NCI-H2227 (cell line): Measurements from ENCODE around the gene FGF11.

Experiments used
- DNase-seq: peaks from one replicate; lab custom pipeline; 2025; ENCODE audit not compliant: unreplicated experiment; lab: John Stamatoyannopoulos, UW

The FGF11 gene

DNA sequence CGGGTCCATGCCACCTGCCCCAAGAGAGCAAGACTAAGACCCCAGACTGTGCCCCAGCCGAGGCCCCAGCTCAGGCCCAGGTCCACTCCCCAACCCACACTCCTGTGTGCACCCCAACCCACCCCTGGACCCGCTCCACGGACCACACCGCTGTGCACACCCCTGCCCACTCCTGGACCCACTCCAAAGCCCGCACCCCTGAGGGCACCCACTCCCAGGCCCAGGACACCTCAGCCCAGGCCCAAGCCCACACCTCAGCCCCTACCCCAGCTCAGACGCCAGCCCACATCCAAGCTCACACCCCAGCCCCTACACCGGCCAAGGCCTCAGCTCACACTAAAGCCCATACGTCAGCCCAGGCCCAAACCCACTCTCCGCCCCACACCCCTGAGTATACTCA, 9.6 kb upstream of the FGF11 start:
- no peak for DNase-seq

DNA sequence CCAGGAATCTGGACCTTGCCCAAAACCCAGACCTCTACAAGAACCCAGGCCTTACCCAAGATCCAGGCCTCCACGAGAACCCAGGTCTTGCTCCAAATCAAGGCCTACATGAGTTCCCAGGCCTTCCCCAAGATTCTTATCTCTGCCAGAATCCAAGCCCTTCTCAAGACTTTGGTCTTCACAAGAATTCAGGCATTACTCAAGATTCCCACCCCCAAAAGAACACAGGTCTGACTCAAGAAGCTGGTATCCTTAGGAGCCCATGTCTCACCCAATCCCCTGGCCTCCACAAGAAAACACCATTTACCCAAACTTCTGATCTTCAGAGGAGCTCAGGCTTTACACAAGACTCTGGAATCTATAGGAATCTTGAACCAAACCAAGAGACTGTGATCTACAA, 8.1 kb upstream of the FGF11 start:
- DNase-seq: no peak

DNA sequence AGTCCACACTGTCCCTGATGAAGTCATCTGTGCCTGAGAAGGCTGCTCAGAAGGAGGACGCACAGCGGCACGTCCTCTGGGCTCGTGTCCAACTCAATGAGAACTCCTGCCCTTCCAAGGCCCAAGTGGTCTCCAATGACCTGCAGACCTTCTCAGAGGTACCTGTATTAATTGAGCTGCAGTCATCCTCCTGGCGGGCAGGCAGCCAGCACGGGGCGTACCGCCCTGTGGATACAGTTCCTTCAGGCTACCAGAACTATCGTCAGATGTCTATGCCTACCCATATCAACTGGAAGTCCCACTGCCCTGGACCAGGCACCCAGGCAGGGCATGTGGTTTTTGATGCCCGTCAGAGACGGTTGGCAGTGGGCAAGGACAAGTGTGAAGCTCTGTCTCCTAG, 7.0 kb upstream of the FGF11 start:
- no peak for DNase-seq

DNA sequence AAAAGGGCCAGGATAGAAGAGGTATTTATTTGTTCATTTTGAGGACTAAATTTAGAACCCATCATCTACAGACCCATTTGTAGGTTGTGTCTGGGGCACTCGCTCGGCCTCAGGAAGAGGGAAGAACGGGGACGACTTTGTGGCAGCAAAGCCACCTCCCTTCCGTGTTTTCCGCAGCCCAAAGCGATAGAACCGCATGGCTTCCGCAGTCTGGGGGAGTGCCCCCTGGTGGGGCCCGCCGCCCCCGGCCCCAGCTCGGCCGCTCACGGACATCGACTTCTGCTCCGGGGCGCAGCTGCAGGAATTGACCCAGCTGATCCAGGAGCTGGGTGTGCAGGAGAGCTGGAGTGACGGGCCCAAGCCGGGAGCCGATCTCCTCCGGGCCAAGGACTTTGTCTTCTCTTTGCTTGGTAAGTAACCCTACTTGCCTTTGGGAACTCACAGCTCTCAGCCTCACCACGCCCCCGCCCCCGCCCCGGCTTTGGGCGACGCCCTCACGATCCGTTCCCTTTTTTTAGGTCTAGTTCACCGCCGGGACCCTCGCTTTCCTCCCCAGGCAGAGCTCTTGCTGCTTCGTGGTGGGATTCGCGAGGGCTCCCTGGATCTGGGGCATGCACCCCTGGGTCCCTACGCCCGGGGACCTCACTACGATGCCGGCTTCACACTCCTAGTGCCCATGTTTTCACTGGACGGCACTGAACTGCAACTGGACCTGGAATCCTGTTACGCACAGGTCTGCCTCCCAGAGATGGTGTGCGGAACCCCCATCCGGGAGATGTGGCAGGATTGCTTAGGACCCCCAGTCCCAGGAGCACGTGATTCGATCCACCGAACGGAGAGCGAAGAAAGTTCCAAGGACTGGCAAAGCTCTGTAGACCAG, 3.4 kb upstream of the FGF11 start:
- DNase-seq: no peak

DNA sequence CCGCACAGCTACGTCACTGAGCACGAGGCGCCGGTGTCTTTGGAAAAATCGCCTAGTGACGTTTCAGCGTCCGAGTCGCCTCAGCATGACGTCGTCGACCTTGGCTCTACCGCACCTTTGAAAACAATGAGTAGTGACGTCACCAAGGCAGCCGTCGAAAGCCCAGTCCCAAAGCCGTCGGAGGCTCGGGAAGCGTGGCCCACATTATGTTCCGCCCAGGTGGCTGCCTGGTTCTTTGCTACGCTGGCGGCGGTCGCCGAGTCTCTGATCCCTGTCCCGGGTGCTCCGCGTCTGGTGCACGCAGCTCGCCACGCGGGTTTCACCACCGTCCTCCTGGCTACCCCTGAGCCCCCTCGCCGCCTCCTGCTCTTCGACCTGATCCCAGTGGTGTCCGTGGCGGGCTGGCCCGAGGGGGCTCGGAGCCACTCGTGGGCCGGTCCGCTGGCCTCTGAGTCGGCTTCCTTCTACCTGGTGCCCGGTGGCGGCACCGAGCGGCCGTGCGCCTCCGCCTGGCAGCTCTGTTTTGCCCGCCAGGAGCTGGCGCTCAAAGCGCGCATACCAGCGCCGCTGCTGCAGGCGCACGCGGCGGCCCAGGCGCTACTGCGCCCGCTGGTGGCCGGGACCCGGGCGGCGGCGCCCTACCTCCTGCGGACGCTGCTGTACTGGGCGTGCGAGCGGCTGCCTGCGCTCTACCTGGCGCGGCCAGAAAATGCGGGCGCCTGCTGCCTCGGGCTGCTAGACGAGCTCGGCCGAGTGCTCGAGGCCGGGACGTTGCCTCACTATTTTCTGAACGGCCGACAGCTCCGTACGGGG, 2.5 kb upstream of the FGF11 start:
- peak; percentile 81 for DNase-seq

DNA sequence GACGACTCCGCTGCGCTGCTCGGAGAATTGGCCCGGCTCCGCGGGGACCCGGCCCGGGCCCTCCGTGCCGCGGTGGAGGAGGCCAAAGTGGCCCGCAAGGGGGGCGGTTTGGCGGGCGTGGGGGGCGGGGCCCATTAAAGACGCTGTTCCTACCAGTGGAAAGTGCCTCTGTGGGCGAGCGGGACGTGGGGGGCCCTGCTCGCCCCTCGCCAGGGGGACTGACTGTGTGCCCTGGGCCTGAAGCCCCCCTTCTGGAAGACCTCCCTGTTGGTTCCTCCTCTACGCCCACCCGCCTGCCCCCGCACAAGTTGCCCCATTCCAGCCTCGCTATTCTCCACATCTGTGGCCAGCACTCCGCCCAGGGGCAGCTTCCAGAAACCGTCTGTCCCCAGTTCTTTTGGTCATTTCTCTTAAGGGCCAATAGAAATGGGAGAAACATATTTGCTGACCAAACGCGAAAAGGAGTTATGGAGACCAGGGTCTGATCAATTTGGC, 1.9 kb upstream of the FGF11 start:
- peak; percentile 44 for DNase-seq

DNA sequence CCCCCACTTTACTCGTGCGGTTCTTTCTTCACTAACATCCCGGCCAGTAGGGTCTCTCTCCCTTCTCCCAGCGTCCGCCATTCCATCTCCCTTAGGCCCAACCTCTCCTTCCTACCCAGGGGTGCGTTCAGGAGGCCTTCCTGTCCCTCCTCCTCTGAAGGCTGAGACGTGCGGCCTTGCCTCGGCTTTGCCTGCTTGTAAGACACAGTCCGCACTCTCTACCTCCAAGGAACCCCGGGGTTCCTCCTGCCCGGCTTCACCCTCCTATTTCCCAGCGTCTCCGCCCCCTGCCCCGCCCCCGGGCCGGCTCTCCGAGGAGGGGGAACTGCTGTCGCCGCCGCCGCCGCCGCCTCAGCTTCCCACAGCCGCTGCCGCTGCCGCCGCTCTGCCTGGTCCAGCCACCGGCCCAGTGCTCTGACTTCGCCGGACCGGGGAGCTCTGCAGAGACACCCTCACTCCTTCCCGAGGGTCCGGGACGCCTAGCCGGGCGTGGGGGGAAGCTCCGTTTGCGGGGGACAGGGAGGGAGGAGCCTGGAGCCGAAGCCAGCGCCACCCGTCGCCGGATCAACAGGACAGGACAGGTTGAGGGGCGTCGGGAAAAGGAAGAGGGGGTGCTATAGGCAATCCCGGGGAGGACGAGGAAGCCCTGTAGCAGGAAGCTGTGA, 1.2 kb upstream of the FGF11 start:
- peak; percentile 72 for DNase-seq

DNA sequence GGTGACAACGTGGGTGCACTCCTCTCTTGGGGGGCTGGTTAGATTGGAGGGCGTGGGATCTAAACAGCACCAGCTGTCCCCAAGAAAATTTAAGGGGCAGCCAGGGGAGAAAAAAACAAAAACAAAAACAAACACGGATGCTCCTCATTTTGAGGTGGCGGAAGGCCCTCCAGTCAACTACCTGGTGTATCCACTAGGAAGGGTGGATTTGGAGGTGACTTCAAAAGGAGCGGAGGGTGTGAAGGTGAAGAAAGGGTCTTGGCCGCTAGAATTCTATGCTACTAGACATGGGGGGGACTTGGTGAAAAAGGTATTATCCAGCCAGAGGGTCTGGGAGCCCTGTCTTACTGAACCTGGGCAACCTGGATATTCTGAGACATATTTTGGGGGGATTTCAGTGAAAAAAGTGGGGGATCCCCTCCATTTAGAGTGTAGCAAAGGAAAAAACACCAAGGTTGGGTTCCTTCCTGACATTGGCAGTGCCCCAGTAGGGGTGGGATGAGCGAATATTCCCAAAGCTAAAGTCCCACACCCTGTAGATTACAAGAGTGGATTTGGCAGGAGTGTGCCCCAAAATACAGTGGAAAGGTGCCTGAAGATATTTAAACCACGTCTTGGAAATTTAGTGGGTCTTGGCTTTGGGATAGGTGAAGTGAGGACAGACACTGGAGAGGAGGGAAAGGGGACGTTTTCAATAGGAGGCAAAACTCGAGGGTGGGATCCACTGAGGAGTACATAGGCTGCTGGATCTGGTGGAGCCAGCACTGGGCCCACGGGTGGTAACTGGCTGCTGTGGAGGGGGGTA, 454 bp upstream of the FGF11 start:
- no peak for DNase-seq

DNA sequence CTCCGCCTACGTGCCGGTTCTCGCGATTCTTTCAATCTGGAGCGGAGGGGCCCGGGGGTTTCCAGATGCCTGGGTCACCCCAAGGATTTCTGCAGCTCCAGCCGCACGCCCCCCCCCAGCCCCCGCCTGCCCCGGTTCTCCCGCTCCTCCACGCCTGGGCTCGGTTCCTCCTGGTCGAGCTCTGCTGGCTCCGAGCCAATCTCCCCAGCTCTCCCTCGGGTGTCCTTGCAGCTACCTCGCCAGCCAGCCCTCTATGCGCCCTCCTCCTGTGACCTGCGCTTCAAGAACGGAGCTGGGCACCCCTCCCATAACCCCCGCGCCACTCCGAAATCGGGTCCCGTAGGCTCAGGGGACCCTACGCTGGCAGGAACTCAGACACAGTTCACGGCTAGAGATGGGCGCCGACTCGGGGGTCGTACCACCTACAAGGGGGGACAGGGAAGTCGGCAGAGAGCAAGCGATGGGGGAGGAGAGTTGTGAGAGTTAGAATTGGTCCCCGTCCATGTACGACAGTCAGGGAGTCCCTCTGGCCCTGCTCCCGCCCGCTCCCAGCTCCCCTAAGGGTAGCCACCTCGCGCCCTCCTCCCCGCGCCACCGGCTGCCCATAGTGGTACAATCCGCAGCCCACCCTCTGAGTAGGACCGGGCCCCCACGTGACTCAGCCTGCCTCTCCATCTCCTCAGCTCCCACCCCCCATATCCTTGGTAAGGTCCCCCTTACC, 961 bp downstream of the FGF11 start:
- peak; percentile 70 for DNase-seq

DNA sequence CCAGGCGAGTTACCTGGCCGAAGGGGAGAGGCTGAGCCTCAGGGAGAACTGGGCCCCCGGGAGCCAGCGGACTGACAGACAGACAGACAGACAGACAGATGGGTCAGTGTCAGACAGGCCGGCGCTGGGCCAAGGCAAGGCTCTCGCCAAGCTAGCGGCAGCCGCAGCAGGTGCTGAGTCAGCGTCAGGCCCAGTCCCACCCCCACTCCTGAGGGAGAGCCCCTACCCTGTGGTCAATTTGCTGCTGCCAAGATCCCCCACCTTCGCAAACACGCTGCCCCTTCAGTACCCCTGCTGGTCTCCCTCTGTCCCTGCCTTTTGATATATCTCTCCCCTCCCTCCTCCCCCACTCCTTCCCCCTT, 1.5 kb downstream of the FGF11 start:
- DNase-seq: peak; percentile 65

DNA sequence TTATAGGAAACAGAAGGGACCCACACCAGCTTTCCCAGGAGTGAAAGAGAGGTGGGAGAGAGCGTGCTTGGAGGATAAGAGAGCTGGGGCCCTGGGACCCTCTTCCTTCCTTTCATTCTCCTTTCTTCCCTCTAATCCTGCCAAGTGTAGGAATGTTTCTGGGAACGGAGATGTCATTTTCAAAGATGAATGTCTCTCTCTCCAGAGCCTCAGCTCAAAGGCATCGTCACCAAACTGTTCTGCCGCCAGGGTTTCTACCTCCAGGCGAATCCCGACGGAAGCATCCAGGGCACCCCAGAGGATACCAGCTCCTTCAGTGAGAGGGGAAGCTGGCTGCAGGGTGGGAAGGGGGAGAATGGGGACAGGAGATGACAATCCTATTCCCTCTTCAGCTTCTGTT, 2.0 kb downstream of the FGF11 start:
- no peak for DNase-seq

DNA sequence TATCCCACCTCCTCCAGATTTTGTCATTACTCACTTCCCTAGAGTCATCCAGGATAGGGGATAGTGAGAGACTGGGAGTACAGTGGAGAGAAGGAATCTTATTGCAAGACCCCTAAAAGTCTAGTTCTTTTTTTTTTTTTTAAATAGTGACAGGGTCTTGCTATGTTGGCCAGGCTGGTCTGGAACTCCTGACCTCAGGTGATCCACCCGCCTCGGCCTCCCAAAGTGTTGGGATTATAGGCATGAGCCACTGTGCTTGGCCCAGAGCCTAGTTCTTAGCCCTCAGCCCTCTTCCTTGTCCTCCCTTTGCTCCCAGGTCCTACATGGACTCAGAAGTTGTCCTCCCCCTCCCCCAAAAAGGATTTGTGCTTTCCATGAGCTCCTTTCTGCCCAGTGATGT, 2.8 kb downstream of the FGF11 start:
- DNase-seq: no peak

DNA sequence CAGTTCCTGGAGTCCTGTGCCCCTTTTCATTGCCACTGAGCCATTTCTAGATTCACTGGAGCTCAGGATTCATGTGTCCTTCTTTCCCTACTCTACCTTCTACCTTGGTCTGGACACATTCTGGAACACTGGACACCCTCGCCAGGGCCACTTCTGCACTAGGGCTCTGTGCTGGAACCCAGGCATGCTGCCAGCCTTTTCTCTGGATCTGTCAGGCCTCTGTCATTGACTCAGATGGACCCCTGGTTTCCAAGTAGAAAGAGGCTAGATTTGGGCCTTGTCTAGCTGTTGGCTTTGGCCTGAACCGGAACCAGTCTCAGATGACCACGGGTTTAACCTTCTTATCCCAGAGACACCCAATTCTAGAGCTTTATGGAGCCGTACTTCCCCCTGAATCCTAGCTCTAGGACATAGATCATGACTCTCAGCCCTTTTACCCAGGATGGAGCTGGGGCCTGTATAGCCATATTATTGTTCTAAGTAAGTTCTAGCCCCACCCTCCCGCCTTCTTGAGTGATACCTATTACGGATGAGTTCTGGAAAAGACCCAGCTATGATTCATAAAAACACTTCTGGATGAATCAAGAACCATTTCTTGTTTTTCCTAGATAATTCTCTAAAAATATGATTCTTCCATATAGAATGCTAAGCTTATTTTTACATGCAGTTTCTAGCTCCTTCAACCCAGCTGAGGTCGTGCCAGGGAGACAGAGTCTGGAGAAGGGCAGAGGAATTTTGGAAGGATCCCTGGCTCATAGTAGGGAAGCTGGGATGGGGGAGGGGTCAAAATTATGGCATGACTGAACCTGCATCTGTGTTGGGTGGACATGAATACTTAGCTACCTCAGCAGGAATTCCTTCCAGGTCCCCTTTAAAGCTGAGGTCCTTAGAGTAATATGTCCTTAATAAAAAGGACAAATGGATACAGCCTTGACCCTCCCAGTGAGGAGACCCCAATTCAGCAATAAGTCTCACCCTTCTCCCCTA, 4.5 kb downstream of the FGF11 start:
- no peak for DNase-seq

DNA sequence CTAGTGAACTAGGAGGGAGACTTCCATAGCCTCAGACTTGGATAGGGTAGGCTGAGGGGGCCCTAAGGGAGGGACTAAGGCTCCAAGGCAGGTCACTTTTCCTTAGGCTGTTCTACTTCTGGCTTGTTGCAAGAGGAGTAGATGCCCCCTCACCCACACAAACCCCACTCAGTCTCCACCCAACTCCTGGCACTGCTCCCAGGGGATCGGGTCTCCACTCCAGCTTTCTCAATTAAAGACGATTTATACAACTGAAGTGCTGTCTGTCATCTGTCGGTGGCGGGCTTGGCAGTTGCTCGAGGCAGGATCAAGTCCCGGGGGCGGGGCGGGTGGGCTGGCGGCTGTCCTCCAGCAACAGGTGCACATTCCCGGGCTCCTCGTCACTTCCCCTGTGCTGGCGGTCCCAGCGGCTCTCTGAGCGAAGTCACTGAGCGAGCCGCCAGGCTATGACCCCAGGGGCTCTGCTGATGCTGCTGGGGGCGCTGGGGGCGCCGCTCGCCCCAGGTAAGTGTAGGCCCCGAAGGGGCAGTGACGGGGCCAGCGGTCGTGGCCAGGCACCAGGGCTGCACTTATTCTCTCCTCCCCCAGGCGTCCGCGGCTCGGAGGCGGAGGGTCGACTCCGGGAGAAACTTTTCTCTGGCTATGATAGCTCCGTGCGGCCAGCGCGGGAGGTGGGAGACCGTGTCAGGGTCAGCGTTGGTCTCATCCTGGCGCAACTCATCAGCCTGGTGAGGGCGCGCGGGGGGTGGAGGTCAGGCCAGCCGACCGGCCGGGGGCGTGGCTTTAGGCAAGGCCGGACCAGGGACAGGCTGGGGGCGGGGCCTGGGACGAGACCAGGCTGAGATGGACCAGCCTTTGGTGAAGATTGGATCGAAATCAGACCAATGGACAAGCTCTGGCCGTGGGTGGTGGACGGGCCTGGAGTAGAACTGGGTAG, 5.6 kb downstream of the FGF11 start, which contains the start of gene CHRNB1:
TSS of gene CHRNB1 (plus strand) at position 380 of the 937 bp plus-strand sequence. CDS start at position 447, 67 bp downstream.
- peak; percentile 64 for DNase-seq

DNA sequence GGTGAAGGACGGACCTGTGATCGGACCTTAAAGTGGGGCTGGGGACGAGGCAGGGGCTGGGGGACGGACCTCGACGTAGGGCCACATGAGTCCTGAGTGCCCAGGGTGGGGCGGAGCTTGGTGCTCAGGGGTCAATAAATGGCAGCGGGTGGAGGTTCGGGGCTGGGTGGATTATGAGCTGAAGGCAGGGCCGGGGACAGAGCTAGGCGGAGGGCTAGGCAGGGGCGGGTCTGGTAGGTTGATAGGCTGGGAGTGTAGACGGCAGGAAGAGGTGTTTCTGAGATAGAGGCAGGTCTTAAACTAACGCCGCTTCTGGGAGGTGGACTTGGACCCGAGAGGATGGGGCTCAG, 6.3 kb downstream of the FGF11 start:
- DNase-seq: peak; percentile 64

DNA sequence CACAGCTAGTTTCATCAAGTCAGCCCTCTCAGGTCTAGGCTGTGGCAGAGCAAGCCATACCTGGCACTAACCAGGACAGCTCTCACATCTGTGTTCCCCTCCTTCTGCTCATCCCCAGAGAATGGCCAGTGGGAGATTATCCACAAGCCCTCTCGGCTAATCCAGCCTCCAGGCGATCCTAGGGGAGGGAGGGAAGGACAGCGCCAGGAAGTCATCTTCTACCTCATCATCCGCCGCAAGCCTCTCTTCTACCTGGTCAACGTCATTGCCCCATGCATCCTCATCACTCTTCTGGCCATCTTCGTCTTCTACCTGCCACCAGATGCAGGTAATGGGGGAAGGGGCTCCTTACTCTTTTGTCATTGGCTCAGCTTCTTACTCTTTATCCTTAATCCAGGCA, 9.1 kb downstream of the FGF11 start:
- no peak for DNase-seq

DNA sequence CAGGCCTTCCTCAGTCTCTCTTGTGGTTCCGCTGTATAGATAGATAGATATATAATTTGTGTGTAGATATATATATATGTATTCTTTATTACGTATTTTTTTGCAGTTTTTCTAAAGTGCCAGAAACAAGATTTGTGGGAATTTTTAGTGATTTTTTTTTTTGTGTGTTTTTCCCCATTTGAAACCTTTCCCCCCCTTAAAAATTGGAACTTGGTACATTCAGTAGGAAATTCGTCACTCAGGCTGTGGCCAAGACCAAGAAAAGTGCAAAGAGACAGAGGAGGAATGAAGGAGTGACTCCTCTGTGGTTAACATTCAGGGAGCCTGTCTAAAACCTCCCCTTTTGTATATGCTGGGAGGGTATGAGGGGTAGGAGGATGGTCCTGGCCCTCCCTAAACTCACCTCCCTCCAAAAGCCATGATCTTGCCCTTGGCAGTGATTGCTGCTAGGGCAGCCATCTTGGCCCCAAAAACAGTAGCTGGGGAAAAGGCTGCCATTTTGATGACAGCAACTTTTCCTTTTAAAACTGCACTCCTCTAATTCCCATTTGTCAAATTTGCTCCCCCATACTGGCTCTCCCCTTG, 20.7 kb downstream of the FGF11 start:
- no peak for DNase-seq
